HG02970 (cell line): ENCODE measurements around the gene IRS2.

Source experiments
- ATAC-seq: cut with Tn5 transposase; IDR thresholded peaks from one replicate; pipeline ENCODE4 v1.9.1; 2021; ENCODE audit warnings: mild to moderate bottlenecking, moderate library complexity, moderate number of reproducible peaks; ENCODE audit not compliant: unreplicated experiment, low FRiP score

IRS2 gene

GRCh38 chr13:109715902-109716301 lies 70.5 kb downstream of the IRS2 start:
- ATAC-seq: no peak

- ATAC-seq: no peak
Measured at GRCh38 chr13:109713681-109714080, 72.7 kb downstream of the IRS2 start.

- no peak for ATAC-seq
Measured at GRCh38 chr13:109712124-109712722, 74.2 kb downstream of the IRS2 start.

GRCh38 chr13:109707742-109708617 lies 78.4 kb downstream of the IRS2 start:
- no peak for ATAC-seq

- ATAC-seq: no peak
Measured at GRCh38 chr13:109707044-109707741, 79.2 kb downstream of the IRS2 start.

- ATAC-seq: no peak
Measured at GRCh38 chr13:109706015-109706715, 80.2 kb downstream of the IRS2 start.

- no peak for ATAC-seq
Measured at GRCh38 chr13:109704771-109705635, 81.4 kb downstream of the IRS2 start.

GRCh38 chr13:109703250-109703649 lies 83.1 kb downstream of the IRS2 start:
- no peak for ATAC-seq
